T47D (cell line): ENCODE measurements around the gene HIP1.

Source experiments
- DNase-seq, 2 experiments: peaks; one replicate each; pipeline versions ENCODE4 v3.0.0 to v3.0.0-alpha.2; 2011 to 2012; ENCODE audit warnings: low read depth in 1 of 2, low spot score in 1 of 2
- JUND ChIP-seq: IDR thresholded peaks from 2 replicates; pipeline ENCODE4 v1.6.1; 2012; ENCODE audit warnings: low read depth
- in situ Hi-C: cut with HindIII; loops from 2 replicates; pipeline ENCODE4 v1.10.0; 2016; ENCODE audit warnings: low sequenced_read_pairs, low pct_unique_long_range_greater_than_20kb

Gene HIP1

GRCh38 chr7:75667938-75668337, 70.8 kb downstream of the HIP1 start:
- no peak for DNase-seq
- in situ Hi-C loops, result no loop called here
- no peak for TF ChIP-seq JUND

GRCh38 chr7:75663302-75663907, 75.3 kb downstream of the HIP1 start:
- TF ChIP-seq JUND, result no peak
- DNase-seq, result no peak
- in situ Hi-C loops, result no loop called here

- in situ Hi-C loops, result no loop called here
- TF ChIP-seq JUND, result no peak
- no peak for DNase-seq
These were observed 76.0 kb downstream of the HIP1 start for GRCh38 chr7:75662579-75663301.

- in situ Hi-C loops, result no loop called here
- DNase-seq, result no peak
- TF ChIP-seq JUND, result no peak
These were observed 78.0 kb downstream of the HIP1 start for GRCh38 chr7:75660566-75661215.

- no peak for DNase-seq
- in situ Hi-C loops, result no loop called here
- TF ChIP-seq JUND, result no peak
These were observed 79.9 kb downstream of the HIP1 start for GRCh38 chr7:75658802-75659201.

DNA sequence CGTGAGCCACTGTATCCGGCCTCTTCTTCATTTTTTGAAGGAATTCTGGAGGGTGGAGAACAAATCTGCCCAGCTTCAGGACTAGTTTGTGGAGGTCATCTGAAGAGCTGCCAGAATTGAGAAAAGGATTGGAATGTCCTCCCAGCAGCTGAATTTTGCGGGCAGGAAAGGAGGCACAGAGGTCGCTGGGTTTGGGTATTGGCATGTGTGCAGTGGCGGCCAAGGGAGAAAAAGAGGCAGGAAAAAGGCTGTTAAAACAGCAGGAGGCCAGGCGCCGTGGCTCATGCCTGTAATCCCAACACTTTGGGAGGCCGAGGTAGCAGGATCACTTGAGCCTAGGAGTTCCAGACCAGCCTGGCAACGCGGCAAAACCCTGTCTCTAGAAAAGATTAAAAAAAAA, 80.4 kb downstream of the HIP1 start:
- TF ChIP-seq JUND, result no peak
- DNase-seq, result no peak
- in situ Hi-C loops, result no loop called here

DNA sequence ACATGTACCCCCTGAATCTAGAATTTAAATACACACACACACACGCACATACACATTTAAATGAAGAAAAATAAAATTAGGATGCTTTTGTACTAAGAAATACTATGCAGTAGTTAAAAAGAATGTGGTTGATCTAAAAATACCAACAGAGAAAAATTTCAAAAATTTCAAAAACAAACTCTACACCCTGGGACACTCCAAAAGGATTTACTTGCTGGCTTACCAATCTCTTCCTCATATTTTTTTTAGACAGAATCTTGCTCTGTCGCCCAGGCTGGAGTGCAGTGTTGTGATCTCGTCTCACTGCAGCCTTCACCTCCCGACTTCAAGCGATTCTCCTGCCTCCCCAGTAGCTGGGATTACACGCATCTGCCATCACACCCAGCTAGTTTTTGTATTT, 80.9 kb downstream of the HIP1 start:
- in situ Hi-C loops, result no loop called here
- no peak for TF ChIP-seq JUND
- no peak for DNase-seq

DNA sequence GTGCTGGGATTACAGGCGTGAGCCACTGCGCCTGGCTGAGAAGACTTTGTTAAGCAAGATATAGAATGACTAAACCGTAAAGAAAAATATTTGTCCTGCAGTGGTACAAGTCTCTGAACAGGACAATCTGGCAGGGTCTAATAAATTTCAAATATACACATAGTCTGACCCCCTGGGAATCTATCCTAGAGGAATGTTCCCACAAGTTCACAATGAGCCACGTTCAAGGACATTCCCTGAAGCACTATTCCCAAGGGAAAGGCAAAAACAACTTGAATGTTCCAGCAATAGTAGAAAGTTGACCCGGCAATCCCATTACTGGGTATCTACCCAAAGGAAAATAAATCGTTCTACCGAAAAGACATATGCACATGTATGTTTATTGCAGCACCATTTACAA, 82.0 kb downstream of the HIP1 start:
- no peak for DNase-seq
- in situ Hi-C loops, result no loop called here
- no peak for TF ChIP-seq JUND

DNA sequence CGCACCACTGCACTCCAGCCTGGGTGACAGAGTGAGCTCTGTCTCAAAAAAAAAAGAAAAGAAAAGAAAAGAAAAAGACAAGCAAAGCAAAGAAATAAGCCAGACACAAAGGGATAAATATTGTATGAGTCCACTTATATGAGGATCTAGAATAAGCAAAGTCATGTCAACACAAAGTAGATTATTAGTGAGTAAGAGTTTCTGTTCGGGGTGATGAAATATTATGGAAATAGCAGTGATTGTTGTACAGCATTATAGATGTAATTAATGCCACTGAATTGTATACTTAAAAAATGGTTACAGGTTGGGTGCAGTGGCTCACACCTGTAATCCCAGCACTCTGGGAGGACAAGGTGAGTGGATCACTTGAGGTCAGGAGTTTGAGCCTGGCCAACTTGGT, 83.2 kb downstream of the HIP1 start:
- DNase-seq, result no peak
- no peak for TF ChIP-seq JUND
- in situ Hi-C loops, result no loop called here

DNA sequence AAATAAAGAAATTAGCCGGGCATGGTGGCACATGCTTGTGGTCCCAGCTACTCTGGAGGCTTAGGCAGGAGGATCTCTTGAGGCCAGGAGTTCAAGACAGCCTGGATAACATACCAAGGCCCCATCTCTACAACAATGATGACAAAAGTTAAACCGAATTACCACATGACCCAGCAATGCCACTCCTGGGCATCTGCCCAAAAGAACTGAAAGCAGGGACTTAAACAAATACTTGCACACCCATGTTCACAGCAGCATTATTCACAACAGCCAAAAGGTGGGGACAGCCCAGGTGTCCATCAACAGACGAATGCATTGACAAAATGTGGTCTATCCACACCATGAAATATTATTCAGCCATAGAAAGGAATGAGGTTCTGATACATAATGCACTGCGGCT, 83.9 kb downstream of the HIP1 start:
- TF ChIP-seq JUND, result no peak
- in situ Hi-C loops, result no loop called here
- DNase-seq, result no peak

DNA sequence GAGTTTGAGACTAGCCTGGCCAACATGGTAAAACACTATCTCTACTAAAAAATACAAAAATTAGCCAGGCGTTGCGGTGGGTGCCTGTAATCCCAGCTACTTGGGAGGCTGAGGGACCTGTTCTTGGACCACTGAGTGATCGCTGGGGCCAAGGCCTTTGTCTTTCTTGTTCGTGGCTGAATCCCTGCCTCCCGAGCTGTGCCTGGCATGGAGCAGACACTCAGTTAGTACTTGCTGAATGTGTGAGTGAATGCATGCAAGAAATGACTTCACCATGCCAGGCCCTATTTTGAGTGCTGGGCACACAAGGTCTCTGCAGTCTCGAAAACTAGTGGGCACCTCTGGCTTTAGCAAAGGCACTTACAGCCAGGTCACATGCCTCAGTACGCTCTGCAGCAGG, 85.1 kb downstream of the HIP1 start:
- TF ChIP-seq JUND, result no peak
- in situ Hi-C loops, result no loop called here
- DNase-seq, result no peak

DNA sequence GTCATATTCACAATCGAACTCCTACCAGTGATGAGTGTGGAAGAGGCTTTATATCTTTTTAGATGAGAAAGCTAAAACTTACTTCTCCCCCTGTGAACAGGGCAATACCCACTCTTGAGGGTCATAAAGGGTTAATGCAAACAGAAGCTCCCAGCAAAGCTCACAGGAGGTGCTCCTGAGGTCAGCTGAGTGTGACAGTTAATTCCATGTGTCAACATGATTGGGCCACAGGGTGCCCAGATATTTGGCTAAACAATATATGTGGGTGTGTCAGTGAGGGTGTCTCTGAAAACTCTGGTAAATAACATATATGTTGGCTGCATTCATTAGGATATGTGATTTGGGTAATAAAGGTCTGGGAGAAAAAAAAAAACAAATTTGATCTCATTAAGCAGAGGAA, 86.0 kb downstream of the HIP1 start:
- in situ Hi-C loops, result no loop called here
- no peak for DNase-seq
- no peak for TF ChIP-seq JUND

DNA sequence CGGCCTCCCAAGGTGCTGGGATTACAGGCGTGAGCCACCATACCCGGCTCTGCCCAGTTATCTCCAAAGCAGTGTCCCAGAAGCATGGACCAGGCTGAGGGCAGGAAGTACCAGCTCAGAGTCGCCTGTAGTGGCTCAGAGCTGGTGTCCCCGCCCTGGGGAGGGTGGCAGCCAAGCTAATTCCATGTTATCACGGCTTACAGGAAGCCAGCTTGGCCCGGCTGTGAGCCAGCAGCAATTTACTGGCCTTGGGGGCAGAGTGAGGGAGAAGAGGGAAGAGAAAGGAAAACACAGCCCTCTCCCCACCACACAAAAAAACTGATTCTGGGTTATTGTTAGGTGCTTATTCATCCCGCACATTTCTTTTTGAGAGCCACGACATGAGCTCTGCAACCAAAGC, 88.1 kb downstream of the HIP1 start:
- no peak for DNase-seq
- no peak for TF ChIP-seq JUND
- in situ Hi-C loops, result no loop called here
